ENCODE results near the gene FFAR1.
"Not testable (repeated sequence)": the region's sequence is repeated elsewhere in the genome, so short reads cannot be mapped to it uniquely, and the experiment has no call there.

Gene FFAR1

DNA sequence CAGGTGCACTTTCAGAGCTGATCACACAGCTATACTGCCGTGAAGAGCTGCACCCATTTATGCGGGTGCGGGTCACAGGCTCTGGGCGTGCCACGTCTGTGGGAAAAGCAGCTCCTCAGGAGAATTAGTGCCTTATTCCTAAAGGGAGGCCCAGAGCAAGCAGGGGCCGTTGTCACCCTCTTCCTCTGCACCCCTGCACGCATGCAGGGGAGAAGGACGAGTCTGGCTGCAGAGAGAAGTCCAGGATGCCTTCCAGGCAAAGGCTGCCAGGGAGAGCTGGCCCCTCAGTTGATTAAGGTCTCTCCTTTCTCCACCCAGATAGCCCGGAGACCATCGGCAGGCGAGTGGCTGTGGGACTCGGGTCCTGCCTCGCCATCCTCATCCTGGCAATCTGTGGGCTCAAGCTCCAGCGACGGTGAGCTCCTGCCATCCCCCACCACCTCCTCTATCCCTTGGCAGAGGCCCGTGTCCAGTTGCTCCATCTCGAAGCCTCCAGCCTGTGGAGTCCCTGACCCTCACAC, 3.1 kb upstream of the FFAR1 start:
- DNase-seq, result no peak

DNA sequence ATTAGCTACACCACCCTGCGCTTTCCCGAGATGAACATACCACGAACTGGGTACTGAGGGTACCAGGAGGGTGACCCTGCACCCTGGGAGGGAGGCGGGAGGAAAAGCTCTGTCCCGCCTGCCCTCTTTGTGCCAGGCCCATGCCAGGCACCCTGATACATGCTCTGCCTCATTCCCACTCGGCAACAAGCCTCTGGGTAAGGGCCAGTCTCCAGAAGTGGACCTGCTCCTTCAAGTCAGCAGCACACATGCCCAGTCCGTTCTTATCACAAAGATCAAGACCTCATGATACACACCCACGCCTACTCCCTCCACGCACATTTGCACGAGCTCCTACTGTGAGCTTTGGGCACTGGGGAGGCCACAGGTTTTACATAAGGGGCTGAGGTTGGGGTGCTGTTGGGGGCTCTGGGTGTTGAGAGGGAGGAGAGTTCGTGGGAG, 2.0 kb upstream of the FFAR1 start:
- DNase-seq, result no peak

GRCh38 chr19:35346193-35347052, 1.3 kb upstream of the FFAR1 start:
- DNase-seq, result no peak

- DNase-seq, result no peak
Observed at GRCh38 chr19:35347930-35348298, 212 bp downstream of the FFAR1 start.

DNA sequence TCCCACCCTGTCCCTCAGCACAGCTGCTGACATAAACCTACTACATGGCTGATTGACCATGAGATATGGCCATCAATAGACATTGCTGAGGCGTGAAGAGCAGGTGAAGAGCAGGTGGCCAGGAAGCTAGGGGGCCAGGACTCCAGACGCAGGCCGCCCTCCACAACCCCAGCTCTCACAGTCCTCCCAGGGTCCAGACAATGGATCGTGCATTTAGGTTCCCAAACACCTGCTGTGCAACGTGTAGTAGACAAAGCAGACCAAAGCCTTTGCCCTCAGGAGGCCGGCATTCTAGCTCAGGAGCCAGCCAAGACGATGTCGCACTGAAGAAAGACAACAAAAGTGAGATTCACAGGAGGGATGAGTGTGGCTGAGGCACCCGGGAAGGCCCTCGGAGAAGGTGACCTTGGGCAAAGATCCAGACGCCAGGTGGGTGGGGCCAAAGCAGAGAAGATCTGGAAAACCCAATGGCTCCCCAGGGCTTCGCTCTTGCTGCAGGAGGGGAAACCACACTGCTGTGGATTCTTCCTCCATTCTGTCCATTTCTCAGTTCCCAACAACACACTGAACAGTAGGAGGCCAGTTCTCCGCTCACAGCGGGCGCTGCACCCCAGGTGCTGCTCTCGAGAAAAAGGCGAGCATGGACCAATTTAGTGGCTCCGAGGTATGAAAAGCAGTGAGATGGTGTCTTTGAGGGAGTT, 1.4 kb downstream of the FFAR1 start:
- no peak for DNase-seq

GRCh38 chr19:35349614-35350521, 2.2 kb downstream of the FFAR1 start:
- DNase-seq, result no peak

GRCh38 chr19:35350591-35350990, 2.9 kb downstream of the FFAR1 start:
- no peak for DNase-seq

GRCh38 chr19:35351411-35352176, 3.9 kb downstream of the FFAR1 start:
- no peak for DNase-seq

GRCh38 chr19:35352177-35352447, 4.4 kb downstream of the FFAR1 start:
- no peak for DNase-seq

DNA sequence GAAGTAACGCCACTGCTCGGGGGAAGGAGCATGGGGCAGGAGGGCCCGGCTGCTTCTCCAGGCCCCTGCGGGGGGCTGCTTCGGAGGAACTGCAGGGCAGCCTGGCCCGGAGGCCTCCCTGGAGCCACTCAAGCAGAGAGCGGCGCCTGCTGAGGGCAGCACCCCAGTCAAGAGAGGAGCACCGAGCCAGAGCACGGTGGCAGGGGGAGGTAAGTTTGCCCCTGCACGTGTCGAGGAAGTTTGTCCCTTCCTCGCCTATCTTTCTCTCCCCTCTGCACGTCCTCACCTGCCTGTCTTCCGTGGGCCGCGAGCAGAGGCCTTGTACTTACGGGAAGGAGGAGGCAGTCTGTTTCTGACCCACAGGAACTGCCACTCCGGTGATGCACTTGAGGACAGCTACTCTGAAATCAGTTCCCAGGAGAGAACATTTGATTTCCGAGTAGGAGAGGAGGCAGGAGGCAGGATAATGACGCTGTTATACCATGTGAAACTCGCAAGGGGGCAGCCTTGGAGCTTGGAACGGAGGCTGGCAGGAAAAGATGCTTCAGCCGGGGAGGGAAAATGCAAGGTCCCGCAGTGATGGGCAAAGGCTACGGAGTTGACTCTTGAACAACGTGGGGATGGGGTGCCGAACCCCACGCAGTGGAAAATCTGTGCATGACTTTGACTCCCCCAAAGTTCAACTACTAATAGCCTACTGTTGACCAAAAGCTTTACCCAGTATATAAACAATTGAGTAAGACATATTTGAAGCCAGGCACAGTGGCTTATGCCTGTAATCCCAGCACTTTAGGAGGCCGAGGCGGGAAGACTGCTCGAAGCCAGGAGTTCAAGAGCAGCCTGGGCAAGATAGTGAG, 5.0 kb downstream of the FFAR1 start:
- peak; percentile 32 for DNase-seq

DNA sequence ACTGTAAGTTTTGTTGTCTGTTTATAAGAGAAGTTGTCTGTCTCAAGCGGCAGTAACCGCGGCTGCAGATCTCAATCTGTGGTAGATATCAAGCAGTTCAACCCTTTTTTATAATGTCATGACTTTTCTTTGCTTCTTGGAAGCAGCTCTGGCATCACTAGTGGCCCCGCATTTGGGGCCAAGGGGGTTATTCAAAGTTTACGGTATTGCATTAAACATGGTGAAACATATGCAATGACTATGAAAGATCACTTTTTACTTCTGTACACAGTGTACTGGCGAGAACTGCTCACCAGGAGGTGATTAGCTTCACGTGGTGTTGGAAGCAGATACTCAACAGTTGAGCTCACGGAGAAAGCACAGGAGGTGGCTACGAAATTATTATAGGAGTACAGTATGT, 5.9 kb downstream of the FFAR1 start:
- DNase-seq, result no peak

- no peak for DNase-seq
Observed at GRCh38 chr19:35354898-35355297, 7.2 kb downstream of the FFAR1 start.

DNA sequence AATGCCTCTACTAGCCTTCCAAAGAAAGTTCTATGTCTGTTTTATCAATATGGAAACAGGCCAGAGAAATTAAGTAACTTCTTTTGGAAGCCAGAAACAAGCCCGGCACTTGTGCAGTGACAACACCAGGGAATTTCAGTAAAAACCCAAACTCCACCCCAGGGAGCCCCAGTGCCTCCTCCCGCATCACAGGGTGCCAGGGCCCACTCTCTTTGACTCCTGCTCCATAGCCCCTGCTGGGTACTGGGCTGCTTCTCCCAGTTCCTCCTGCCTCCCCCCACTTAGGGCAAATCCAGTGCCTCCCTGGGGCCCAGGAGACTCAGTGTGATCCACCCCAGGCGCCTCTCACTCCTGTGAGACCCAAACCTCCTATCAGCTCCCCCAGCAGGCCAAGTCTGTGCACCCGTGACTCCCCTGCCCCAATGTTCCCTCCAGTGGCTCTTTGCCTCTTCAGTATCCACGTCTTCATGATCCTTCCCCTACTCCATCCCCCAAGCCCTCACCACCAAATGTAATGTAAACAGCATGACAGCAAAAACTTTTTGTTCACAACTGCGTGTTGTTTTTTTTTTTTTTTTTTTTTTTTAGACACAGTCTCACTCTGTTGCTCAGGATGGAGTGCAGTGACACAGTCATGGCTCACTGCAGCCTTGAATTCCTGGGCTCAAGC, 8.2 kb downstream of the FFAR1 start:
- no peak for DNase-seq

DNA sequence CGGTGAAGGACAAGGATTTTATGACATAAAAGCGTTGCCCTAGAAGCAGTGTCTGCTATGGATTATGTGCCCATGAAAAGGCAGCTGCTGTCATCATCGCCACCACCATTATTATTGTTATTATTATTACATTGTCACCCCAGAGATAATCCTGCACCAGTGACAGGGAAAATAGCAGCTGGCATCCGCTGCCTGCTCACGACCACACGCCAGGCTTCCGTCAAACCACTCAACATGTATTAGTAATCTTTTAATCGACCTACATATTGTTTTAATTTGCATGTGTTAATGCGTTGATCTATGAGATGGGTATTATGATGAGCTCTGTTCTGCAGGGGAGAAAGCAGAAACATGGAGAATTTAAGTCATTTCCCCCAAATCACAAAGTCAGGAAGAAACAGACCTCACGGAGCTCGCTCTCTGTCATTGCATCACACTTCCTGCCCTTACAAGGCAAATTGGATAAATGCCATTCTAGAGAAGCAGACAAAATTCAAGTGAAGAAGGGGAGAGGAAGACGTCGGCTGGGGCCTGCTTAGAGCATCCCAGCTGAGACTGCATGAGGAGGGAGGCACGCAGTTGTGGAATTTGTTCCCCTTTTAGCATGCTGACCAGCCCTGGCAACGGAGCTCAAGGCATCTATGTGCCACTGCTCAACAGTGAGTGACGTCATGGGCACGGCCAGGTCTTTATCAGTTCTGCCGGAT, 10.3 kb downstream of the FFAR1 start, which contains the start of gene FFAR3:
FFAR3 (plus strand) TSS at position 594 of the 707 bp plus-strand sequence. CDS start 431 bp downstream, outside the sequence.
- no peak for DNase-seq

DNA sequence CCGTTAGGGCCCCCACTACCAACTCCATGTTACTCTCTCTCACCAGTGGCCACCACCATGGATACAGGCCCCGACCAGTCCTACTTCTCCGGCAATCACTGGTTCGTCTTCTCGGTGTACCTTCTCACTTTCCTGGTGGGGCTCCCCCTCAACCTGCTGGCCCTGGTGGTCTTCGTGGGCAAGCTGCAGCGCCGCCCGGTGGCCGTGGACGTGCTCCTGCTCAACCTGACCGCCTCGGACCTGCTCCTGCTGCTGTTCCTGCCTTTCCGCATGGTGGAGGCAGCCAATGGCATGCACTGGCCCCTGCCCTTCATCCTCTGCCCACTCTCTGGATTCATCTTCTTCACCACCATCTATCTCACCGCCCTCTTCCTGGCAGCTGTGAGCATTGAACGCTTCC, 11.1 kb downstream of the FFAR1 start:
- DNase-seq, result not testable (repeated sequence)

DNA sequence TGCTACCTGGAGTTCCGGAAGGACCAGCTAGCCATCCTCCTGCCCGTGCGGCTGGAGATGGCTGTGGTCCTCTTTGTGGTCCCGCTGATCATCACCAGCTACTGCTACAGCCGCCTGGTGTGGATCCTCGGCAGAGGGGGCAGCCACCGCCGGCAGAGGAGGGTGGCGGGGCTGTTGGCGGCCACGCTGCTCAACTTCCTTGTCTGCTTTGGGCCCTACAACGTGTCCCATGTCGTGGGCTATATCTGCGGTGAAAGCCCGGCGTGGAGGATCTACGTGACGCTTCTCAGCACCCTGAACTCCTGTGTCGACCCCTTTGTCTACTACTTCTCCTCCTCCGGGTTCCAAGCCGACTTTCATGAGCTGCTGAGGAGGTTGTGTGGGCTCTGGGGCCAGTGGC, 11.7 kb downstream of the FFAR1 start:
- not testable (repeated sequence) for DNase-seq

DNA sequence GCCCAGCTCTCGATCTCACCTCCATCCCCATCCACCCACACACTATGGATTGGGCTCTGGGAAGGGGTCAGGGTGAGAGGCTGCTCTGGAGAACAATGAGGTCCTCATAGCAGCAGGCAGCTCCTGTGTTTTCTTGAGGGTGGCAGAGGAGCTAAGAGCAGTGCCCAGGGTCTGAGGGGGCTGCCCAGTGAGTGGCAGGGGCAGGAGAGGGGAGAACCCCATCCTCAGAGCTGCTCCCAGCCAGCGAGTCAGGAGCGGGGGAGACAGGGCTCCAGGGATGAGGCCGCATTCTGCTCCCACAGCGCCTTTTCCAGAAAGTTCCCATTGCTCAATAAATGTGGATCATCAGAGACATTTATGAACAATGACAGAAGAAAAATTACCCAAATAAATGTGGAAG, 12.4 kb downstream of the FFAR1 start:
- not testable (repeated sequence) for DNase-seq

DNA sequence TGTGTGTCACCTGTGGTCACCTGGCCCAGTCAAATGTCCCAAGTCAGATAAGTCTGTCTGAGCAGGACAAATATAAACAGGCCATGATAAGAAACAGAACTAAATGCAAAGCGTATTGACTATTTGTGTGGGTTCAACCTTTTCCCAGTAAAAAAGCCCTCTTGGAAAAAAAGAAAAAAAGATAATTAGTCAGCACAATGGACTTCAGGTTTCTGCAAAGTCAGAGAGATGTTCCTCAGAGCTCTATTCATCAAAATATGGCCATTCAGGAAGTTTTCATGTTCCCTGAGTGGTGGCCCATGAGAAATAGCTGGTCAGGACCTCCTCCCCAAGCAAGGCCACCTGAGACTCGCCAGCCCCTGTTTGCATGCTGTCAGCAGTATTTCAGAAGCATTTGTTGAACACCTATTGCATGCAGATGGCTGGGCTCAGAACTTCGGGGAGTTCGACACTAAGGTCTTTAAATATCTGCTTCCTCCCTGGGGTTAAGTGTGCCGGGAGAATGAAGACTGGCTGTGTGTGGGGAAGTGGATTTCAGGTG, 13.2 kb downstream of the FFAR1 start:
- DNase-seq, result no peak

- no peak for DNase-seq
Observed at GRCh38 chr19:35362261-35363000, 14.7 kb downstream of the FFAR1 start.

All from DMS 273 treated with DMSO at 0.1 percent for 48 hours (cell line).